Measurements from ENCODE around the gene CALML5. TPM values are rescaled to one million over a fixed set of nuclear protein-coding genes. Genes with fewer than 3 reads are reported as not detected.

Gene CALML5
- not detected in 2 replicates for total RNA-seq
- long read RNA-seq: 0 reads

- Mint-ChIP-seq H3K4me1 (ENCODE audit: unreplicated experiment) (peaks cover 2% of the 10 kb centered on the region), H3K27me3 (ENCODE audit: unreplicated experiment) (peaks cover 30% of the 10 kb centered on the region), H3K4me3 (ENCODE audit: unreplicated experiment) (no peak within 1 kb of the TSS), H3K9me3 (ENCODE audit: unreplicated experiment) (no peaks in the 10 kb centered on the region), H3K27ac (ENCODE audit: unreplicated experiment) (no peak within 1 kb of the TSS), H3K36me3 (ENCODE audit: unreplicated experiment) (no peaks in the 10 kb centered on the region)
- no peak for TF ChIP-seq CTCF (IDR thresholded peaks at IDR 0.05)
- DNase-seq (ENCODE audit: extremely low spot score, unreplicated experiment): no peak
Measured at GRCh38 chr10:5499493-5500140, at the start of gene CALML5. Gene CALML5, minus strand, starts transcription at chr10:5499570. Its CDS starts 132 bp downstream, at chr10:5499438.

GRCh38 chr10:5547931-5548660 lies 48.7 kb upstream of the CALML5 start:
- Mint-ChIP-seq H3K27ac (ENCODE audit: unreplicated experiment) (no peak overlapping the region), H3K27me3 (ENCODE audit: unreplicated experiment) (no peaks in the 10 kb centered on the region), H3K4me1 (ENCODE audit: unreplicated experiment) (peaks cover 10% of the 10 kb centered on the region), H3K9me3 (ENCODE audit: unreplicated experiment) (peaks cover 4% of the 10 kb centered on the region), H3K4me3 (ENCODE audit: unreplicated experiment) (no peak overlapping the region), H3K36me3 (ENCODE audit: unreplicated experiment) (no peaks in the 10 kb centered on the region)
- no peak for DNase-seq (ENCODE audit: extremely low spot score, unreplicated experiment)
- no peak for TF ChIP-seq CTCF (IDR thresholded peaks at IDR 0.05)

- Mint-ChIP-seq H3K4me3 (ENCODE audit: unreplicated experiment) (no peak overlapping the region), H3K27ac (ENCODE audit: unreplicated experiment) (no peak overlapping the region), H3K36me3 (ENCODE audit: unreplicated experiment) (no peaks in the 10 kb centered on the region), H3K4me1 (ENCODE audit: unreplicated experiment) (peaks cover 10% of the 10 kb centered on the region), H3K9me3 (ENCODE audit: unreplicated experiment) (peaks cover 4% of the 10 kb centered on the region), H3K27me3 (ENCODE audit: unreplicated experiment) (no peaks in the 10 kb centered on the region)
- no peak for DNase-seq (ENCODE audit: extremely low spot score, unreplicated experiment)
- no peak for TF ChIP-seq CTCF (IDR thresholded peaks at IDR 0.05)
Measured at GRCh38 chr10:5547681-5547930, 48.2 kb upstream of the CALML5 start.

GRCh38 chr10:5546891-5547680 lies 47.7 kb upstream of the CALML5 start:
- no peak for DNase-seq (ENCODE audit: extremely low spot score, unreplicated experiment)
- H3K4me1 Mint-ChIP-seq (ENCODE audit: unreplicated experiment): peaks cover 10% of the 10 kb centered on the region
- H3K27me3 Mint-ChIP-seq (ENCODE audit: unreplicated experiment): no peaks in the 10 kb centered on the region
- no peak overlapping the region for H3K4me3 Mint-ChIP-seq (ENCODE audit: unreplicated experiment)
- no peaks in the 10 kb centered on the region for H3K36me3 Mint-ChIP-seq (ENCODE audit: unreplicated experiment)
- no peak for TF ChIP-seq CTCF (IDR thresholded peaks at IDR 0.05)
- peaks cover 7% of the 10 kb centered on the region for H3K9me3 Mint-ChIP-seq (ENCODE audit: unreplicated experiment)
- no peak overlapping the region for H3K27ac Mint-ChIP-seq (ENCODE audit: unreplicated experiment)

All from osteocyte (in vitro differentiated cells).